ENCODE measurements around the gene PPIL3. TPM values are rescaled to one million over a fixed set of nuclear protein-coding genes. Genes with fewer than 3 reads are reported as not detected.

The PPIL3 gene
- total RNA-seq, 1 donor from 2014 or later = 41.4 TPM

Other genes with a start within 250 kb of the PPIL3 start
- gene BZW1, start 77.2 kb downstream of the PPIL3 start, total RNA-seq = 267 and 276 TPM in 2 replicates
- gene CLK1, start 24.4 kb downstream of the PPIL3 start, total RNA-seq = 111 and 115 TPM in 2 replicates
- 26.1 and 27.8 TPM in 2 replicates for gene NIF3L1, start 294 bp upstream of the PPIL3 start, total RNA-seq
- gene ORC2, start 74.6 kb upstream of the PPIL3 start, total RNA-seq = 46.7 and 51.2 TPM in 2 replicates
- gene HYCC2, start 182.6 kb upstream of the PPIL3 start, total RNA-seq = 37.8 and 39.8 TPM in 2 replicates
- gene NDUFB3, start 182.9 kb upstream of the PPIL3 start, total RNA-seq = 113 and 120 TPM in 2 replicates
- gene CFLAR, start 227.1 kb upstream of the PPIL3 start, total RNA-seq = 310 and 313 TPM in 2 replicates

Measured in T-helper 1 cell treated with Interleukin-12 subunit alpha and Interleukin-12 subunit beta and Interleukin-4 antibody, amounts not matched to agents 30 ng/mL and 1 ng/mL, for 36 hours (primary cell).